ENCODE data around the gene POT1. TPM values are rescaled to one million over a fixed set of nuclear protein-coding genes. Genes with fewer than 3 reads are reported as not detected.

The POT1 gene
- total RNA-seq, 4 donors from 2014 or later, result 3.9 to 79.2 (median 12.1) TPM

DNA sequence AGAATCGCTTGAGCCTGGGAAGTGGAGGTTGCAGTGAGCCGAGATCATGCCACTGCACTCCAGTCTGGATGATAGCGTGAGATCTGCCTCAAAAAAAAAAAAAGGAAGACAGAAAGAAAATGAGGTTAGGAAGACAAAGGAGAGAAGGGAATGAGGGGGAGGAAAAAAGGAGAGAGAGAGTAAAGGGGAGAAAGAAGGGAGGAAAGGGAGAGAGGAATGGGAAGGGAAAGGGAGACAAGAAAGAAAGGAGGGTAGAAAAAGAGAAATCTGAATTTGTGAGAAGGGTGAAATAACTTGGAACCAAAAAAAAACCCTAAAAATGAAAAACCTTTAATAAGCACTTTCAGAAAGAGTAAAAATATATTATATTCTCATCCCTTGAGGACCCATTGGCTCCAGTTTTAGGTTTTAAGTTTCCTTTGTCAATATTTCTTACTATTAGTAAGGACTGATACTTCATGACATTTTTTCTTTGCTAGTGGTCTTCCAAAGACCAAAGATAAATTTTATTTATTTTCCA lies 54.9 kb downstream of the POT1 start:
- H3K27ac ChIP-seq, result no peak overlapping the region
- no peak for DNase-seq

DNA sequence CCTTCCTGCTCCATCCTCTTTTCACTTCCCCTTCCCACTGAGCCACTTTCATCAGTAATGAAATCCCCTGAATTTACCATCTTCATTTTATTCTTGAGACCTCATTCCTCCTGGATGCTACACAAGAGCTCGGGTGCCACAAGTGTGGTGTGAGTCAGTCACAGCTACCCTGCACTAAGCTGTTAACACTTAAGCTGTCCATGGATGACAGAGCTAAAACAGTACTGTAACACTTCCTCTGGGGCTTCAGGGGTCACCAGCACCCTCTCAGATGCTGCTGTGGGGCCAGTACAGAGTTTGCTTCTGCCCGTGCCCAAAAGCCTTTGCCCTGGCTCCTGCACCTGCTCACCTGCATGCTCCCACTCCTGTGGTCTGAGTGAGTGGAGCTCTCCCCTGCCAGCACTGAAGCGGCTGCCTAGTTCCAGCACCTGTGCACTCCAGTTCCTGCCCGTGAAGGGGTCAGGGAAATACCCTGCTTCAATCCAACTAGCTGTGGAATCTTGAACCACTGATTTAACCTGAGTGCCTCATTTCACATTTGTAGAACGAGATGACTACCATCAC lies 71.9 kb downstream of the POT1 start:
- no peak for DNase-seq
- Histone ChIP-seq H3K9me3 (no peaks in the 10 kb centered on the region), H3K27me3 (no peaks in the 10 kb centered on the region), H3K4me1 (no peaks in the 10 kb centered on the region), H3K4me3 (no peak overlapping the region), H3K27ac (no peak overlapping the region), H3K36me3 (peaks cover 0 to 3% (median 0%) of the 10 kb centered on the region in 3 donors)
- no peak for TF ChIP-seq POLR2A (IDR thresholded peaks at IDR 0.05)
- TF ChIP-seq, protein P1, sequence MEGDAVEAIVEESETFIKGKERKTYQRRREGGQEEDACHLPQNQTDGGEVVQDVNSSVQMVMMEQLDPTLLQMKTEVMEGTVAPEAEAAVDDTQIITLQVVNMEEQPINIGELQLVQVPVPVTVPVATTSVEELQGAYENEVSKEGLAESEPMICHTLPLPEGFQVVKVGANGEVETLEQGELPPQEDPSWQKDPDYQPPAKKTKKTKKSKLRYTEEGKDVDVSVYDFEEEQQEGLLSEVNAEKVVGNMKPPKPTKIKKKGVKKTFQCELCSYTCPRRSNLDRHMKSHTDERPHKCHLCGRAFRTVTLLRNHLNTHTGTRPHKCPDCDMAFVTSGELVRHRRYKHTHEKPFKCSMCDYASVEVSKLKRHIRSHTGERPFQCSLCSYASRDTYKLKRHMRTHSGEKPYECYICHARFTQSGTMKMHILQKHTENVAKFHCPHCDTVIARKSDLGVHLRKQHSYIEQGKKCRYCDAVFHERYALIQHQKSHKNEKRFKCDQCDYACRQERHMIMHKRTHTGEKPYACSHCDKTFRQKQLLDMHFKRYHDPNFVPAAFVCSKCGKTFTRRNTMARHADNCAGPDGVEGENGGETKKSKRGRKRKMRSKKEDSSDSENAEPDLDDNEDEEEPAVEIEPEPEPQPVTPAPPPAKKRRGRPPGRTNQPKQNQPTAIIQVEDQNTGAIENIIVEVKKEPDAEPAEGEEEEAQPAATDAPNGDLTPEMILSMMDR (IDR thresholded peaks at IDR 0.05), result no peak

More for the DNA sequence above, 54.9 kb downstream of the POT1 start:
- Histone ChIP-seq H3K9me3 (no peaks in the 10 kb centered on the region), H3K27me3 (no peaks in the 10 kb centered on the region), H3K36me3 (no peaks in the 10 kb centered on the region), H3K4me1 (no peaks in the 10 kb centered on the region), H3K4me3 (no peak overlapping the region)
- no peak for TF ChIP-seq POLR2A (IDR thresholded peaks at IDR 0.05)
- TF ChIP-seq, protein P1 (IDR thresholded peaks at IDR 0.05), result no peak

DNA sequence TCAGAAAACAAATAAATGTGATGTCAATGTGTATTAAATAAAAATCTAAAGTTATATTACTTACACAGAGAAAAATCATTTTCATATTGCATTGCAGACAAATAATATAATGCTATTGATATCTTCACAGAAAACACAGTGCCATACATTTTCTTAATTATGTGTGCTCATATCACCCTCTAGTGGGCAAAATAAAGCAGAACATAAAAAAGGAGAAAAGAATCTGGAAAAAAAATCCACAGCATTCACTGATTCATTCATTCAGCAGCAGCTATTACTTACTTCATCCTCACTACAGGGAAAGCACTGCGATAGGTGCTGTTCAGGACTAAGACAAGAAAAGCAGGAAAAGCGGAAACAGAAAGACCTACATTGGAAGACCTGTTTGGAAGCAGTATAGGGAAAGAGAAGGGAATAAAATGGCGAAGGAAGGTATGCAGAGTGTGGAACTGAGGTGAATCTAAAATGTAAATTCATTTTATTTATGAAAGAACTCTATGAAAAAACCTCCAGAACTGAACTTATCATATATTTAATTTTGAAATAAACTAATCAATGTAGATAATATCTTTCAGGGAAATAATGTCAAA lies 73.2 kb downstream of the POT1 start:
- H3K36me3 ChIP-seq, result peaks cover 0 to 3% (median 0%) of the 10 kb centered on the region in 3 donors
- H3K27ac ChIP-seq, result no peak overlapping the region
- no peak for DNase-seq
- TF ChIP-seq, protein P1 (IDR thresholded peaks at IDR 0.05), result peak in 5 of 6 experiments; percentile 33 to 62 (median 56)
- TF ChIP-seq POLR2A (IDR thresholded peaks at IDR 0.05), result no peak
- H3K4me3 ChIP-seq, result no peak overlapping the region
- H3K4me1 ChIP-seq, result no peaks in the 10 kb centered on the region
- H3K9me3 ChIP-seq, result no peaks in the 10 kb centered on the region
- H3K27me3 ChIP-seq, result no peaks in the 10 kb centered on the region

DNA sequence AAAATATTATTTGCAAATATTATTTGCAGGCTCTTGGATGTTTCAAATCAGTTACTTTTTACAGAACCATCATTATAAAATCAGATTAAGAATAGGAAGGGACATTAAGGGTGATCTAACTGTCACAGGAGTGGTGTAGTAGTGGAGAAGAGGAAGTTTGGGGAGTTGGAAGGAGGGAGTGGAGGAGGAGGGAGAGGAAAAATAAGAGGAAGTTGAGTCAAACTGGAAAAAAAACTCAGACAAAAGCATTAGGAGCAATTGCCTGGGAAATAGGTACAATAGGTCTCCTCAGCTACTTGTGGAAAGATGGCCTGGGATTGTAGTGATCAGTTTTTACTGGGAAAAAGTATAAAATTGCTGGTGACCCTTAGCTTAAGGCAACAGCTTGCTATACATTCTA lies 86.3 kb downstream of the POT1 start:
- Histone ChIP-seq H3K36me3 (peaks cover 0 to 3% (median 0%) of the 10 kb centered on the region in 3 donors), H3K27me3 (no peaks in the 10 kb centered on the region), H3K27ac (no peak overlapping the region), H3K4me1 (no peaks in the 10 kb centered on the region), H3K9me3 (no peaks in the 10 kb centered on the region), H3K4me3 (no peak overlapping the region)
- DNase-seq, result no peak
- TF ChIP-seq, protein P1 (IDR thresholded peaks at IDR 0.05), result no peak
- TF ChIP-seq POLR2A (IDR thresholded peaks at IDR 0.05), result no peak

DNA sequence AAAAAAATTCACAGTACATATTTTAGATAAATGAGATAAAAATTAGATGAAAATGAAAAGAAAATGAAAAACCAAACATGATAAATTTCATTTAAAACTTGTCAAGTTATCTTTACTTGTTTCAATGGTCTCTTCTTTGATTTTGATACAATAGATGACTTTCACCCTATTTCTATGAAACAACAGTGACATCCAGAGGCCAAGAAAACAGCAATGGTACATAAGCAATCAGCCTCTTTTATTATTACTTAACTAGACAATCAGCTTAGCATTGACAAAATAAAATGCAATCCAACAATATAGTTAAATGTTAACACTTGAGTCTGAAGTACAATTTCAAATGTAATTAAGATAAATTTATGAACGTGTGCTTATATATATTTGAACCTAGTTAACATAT lies 89.2 kb downstream of the POT1 start:
- no peaks in the 10 kb centered on the region for H3K36me3 ChIP-seq
- H3K9me3 ChIP-seq, result no peaks in the 10 kb centered on the region
- no peaks in the 10 kb centered on the region for H3K4me1 ChIP-seq
- DNase-seq, result no peak
- no peak for TF ChIP-seq POLR2A (IDR thresholded peaks at IDR 0.05)
- TF ChIP-seq, protein P1 (IDR thresholded peaks at IDR 0.05), result peak in 3 of 6 experiments; percentile 40 to 69 (median 45)
- H3K27ac ChIP-seq, result no peak overlapping the region
- H3K27me3 ChIP-seq, result no peaks in the 10 kb centered on the region
- H3K4me3 ChIP-seq, result no peak overlapping the region

Measured in Peyer's patch (tissue), 4 donors.